ENCODE measurements around the gene CHST10. TPM values are rescaled to one million over a fixed set of nuclear protein-coding genes. Genes with fewer than 3 reads are reported as not detected.

Gene CHST10
- total RNA-seq, 4 donors from 2014 or later, result 0.95 to 6.6 (median 2.8) TPM

DNA sequence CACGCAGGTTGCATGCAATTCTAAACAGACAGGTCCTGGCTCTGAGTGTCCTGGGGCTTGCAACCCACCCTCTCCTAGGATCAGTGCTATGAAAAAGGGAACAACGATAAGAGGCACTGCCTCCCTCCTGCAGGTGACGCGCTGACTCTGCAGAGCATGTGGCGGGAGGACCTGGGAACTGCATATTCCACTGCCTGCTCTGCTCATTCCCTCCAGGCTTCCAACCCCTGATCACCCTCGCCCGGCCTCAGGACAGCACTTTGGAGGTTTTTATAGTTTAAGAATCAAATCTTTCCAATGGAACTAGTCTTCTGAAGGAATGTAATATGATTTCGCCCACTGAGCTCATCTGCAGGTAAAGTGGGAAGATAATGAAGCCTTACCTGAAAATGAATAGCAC is 8.5 kb downstream of the CHST10 start:
- no peak for DNase-seq
- TF ChIP-seq POLR2A (IDR thresholded peaks at IDR 0.05), result no peak
- TF ChIP-seq, protein P1, sequence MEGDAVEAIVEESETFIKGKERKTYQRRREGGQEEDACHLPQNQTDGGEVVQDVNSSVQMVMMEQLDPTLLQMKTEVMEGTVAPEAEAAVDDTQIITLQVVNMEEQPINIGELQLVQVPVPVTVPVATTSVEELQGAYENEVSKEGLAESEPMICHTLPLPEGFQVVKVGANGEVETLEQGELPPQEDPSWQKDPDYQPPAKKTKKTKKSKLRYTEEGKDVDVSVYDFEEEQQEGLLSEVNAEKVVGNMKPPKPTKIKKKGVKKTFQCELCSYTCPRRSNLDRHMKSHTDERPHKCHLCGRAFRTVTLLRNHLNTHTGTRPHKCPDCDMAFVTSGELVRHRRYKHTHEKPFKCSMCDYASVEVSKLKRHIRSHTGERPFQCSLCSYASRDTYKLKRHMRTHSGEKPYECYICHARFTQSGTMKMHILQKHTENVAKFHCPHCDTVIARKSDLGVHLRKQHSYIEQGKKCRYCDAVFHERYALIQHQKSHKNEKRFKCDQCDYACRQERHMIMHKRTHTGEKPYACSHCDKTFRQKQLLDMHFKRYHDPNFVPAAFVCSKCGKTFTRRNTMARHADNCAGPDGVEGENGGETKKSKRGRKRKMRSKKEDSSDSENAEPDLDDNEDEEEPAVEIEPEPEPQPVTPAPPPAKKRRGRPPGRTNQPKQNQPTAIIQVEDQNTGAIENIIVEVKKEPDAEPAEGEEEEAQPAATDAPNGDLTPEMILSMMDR (IDR thresholded peaks at IDR 0.05), result no peak
- H3K27ac ChIP-seq, result no peak overlapping the region
- no peaks in the 10 kb centered on the region for H3K27me3 ChIP-seq
- no peaks in the 10 kb centered on the region for H3K4me1 ChIP-seq
- H3K36me3 ChIP-seq, result no peaks in the 10 kb centered on the region
- no peaks in the 10 kb centered on the region for H3K9me3 ChIP-seq
- no peak overlapping the region for H3K4me3 ChIP-seq

DNA sequence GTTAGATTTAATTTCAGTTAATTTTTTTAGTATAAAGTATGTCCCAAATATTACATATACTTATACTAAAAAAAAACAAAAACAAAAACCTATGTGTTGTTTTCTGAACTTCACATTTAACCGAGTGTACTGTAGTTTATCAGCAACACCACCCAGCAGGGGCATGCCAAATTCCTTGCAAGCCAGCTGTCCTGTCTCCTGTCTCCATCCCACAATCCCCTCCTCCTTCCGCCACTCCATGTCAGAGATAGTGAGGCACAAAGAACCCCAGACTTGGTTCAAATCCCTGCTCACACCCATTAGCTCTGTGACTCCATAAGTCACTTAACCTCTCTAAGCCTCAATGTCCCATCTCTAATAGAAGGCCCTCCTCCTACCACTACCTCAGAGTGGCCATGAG is 9.4 kb downstream of the CHST10 start:
- H3K27ac ChIP-seq, result no peak overlapping the region
- TF ChIP-seq, protein P1 (IDR thresholded peaks at IDR 0.05), result no peak
- no peak for TF ChIP-seq POLR2A (IDR thresholded peaks at IDR 0.05)
- DNase-seq, result no peak
- H3K36me3 ChIP-seq, result no peaks in the 10 kb centered on the region
- H3K27me3 ChIP-seq, result no peaks in the 10 kb centered on the region
- H3K4me3 ChIP-seq, result no peak overlapping the region
- H3K4me1 ChIP-seq, result no peaks in the 10 kb centered on the region
- no peaks in the 10 kb centered on the region for H3K9me3 ChIP-seq

DNA sequence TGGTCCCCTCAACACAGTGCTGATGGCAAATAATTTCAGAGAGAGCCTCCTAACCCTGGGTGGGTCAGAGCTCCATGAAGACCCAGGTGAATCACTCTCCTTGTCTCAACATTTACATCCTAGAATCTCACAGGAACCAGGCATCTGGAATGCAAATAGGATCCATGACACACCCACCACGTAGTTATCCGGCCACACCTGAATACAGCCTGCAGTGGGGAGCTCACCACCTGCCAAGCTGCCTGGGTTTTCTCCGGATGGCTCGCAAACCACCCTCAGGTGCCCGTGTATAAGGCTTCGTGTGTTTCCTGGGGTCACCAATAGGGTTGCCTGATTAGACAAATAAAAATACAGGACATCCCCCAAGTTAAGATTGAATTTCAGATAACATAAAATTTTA is 9.9 kb downstream of the CHST10 start:
- no peaks in the 10 kb centered on the region for H3K27me3 ChIP-seq
- no peak overlapping the region for H3K4me3 ChIP-seq
- H3K36me3 ChIP-seq, result no peaks in the 10 kb centered on the region
- DNase-seq, result no peak
- no peak for TF ChIP-seq POLR2A (IDR thresholded peaks at IDR 0.05)
- TF ChIP-seq, protein P1 (IDR thresholded peaks at IDR 0.05), result no peak
- no peaks in the 10 kb centered on the region for H3K9me3 ChIP-seq
- H3K27ac ChIP-seq, result no peak overlapping the region
- H3K4me1 ChIP-seq, result no peaks in the 10 kb centered on the region

DNA sequence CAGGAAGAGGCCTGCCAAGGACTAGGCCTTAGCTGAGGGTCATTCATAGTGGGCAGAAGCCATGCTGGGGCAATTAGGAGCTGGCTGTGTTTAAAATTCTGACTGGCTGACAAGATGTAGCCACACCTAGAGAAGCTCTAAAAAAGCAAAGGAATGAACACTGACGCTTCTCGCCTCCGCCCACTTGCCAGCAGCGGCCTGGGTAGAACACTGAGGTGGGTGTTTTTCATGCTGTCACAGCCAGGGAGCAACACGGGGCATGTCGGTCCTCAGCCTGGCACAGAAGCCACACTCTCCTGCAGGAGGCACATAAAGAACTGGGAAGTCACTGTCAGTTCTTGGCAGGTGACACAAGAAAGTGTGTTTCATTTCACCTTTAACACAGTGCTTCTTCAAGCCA is 10.4 kb downstream of the CHST10 start:
- H3K36me3 ChIP-seq, result peaks cover 0 to 2% (median 0%) of the 10 kb centered on the region in 3 donors
- H3K27ac ChIP-seq, result no peak overlapping the region
- no peak for DNase-seq
- TF ChIP-seq, protein P1 (IDR thresholded peaks at IDR 0.05), result no peak
- TF ChIP-seq POLR2A (IDR thresholded peaks at IDR 0.05), result no peak
- no peaks in the 10 kb centered on the region for H3K9me3 ChIP-seq
- no peaks in the 10 kb centered on the region for H3K27me3 ChIP-seq
- H3K4me3 ChIP-seq, result no peak overlapping the region
- H3K4me1 ChIP-seq, result no peaks in the 10 kb centered on the region

DNA sequence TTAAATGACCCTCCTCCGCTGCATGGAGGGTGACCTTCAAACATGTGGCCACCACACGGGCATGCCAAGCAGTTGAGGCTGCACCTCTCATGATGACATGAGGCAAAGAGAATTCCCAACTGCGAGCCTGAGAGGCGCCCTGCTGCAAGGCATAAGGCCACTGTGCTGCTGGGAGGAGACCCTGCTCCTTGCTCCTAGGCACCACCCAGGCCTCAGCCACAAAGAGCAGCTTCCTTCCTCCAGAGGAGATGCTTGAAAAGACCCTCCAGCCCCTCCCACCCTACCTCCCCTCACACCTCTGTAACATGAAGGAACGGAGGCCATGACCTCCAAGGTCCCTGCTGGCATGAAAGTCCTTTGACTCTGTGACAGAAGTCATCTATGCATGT is 11.4 kb downstream of the CHST10 start:
- Histone ChIP-seq H3K9me3 (no peaks in the 10 kb centered on the region), H3K4me1 (no peaks in the 10 kb centered on the region), H3K4me3 (no peak overlapping the region), H3K36me3 (peaks cover 0 to 5% (median 0%) of the 10 kb centered on the region in 3 donors), H3K27ac (no peak overlapping the region), H3K27me3 (no peaks in the 10 kb centered on the region)
- DNase-seq, result no peak
- TF ChIP-seq POLR2A (IDR thresholded peaks at IDR 0.05), result no peak
- TF ChIP-seq, protein P1 (IDR thresholded peaks at IDR 0.05), result no peak
